Inferior parietal cortex (tissue), 1 donor: ENCODE results near the gene OXT.
"Not testable (repeated sequence)": the region's sequence is repeated elsewhere in the genome, so short reads cannot be mapped to it uniquely, and the experiment has no call there.

Source experiments
- DNase-seq: peaks from one replicate; pipeline ENCODE4 v3.0.0-alpha.2; 2016; ENCODE audit errors: extremely low spot score

Gene OXT

DNA sequence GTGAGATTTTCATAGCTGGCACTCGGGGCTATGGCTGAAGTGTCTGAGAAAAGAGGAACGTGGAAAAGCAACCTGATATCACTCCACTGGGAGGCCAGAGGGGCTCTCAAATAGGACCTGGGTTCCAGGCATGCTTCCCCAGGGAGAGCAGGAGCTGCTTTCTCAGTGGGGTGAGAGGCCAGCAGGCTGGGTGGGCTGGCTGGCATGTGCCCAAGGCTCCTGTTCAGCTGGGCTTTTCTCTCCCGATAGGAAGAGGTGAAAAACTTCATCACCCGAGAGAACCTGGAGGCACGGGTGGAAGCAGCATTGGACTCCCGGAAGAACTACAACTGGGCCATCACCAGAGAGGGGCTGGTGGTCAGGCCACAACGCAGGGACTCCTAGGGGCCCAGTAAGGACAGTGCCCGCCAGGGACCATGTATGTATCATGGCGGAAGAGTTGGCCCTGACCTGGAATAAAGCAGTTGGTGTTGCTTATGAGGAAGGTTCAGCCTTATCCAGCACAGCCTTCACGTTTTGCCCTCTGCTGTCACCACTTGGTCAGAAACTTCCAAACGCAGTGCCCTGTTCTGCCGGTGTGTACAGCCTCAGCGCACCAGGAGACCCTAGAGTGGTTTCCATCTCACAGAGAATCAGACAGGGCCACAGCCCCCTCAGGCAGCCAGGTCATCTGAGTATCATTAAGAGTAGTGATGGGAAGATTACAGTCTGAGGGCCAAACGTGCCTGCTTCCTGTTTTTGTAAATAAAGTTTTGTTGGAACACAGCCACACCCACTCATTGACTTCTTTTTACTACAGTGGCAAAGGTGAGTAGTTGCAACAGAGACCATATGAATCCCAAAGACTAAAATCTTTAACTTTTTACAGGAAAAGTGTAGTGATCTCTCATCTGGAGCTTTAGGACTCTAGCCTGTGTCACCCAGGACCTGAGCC, 23.7 kb upstream of the OXT start:
- DNase-seq = no peak

DNA sequence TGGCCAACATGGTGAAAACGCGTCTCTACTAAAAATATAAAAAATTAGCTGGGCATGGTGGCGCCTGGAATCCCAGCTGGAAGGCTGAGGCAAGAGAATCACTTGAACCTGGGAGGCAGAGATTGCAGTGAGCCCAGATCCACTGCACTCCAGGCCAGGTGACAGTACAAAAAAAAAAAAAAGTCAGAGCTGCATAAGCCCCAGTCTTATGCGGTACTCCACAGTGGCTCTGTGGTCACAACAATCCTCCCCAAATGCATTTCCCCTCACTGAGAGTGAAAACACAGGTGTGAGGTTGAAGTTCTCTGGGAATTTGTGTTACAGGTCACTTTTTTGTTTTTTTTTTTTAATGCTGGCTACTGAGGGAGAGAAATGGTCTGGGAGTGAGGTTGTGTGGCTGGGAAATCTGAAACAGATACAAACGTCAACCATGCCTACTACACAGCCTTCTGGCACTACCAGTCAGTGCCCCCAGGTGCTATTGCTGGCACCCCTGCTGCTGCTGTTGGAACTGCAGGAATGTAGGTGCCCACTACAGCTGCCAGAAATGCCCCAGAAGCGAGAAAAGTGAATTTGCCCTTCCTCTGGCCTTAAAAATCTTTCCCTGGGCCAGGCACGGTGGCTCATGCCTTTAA, 19.9 kb upstream of the OXT start:
- DNase-seq = no peak

DNA sequence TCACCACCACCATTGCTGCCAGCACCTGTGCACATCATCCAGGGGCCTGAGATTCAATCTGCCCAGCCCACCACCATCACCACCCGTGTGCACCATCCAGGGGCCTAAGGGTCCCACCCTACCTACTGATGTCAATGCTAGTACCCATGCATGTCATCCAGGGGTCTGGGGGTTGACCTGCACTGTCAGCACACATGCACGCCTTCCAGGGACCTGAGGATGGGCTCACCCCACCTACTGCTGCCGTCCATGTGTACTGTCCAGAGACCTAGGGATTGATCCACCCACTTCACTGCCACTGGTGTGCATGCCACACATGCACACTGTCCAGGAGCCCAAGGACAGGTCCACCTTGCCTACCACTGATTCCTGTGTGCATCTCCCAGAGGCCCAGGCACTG, 11.9 kb upstream of the OXT start:
- no peak for DNase-seq

DNA sequence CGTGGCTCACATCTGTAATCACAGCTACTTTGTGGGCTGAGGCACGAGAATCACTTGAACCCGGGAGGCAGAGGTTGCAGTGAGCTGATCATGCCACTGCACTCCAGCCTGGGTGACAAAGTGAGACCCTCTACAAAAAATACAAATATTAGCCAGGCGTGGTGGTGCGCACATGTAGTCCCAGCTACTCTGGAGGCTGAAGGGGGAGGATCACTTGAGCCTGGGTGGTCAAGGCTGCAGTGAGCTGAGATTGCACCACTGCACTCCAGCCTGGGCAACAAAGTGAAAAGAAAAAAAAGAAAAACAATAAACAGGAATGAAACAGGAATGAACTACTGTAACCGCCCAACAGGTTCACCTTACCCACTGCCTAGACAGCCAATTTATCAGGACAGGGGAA, 7.3 kb upstream of the OXT start:
- DNase-seq = not testable (repeated sequence)

DNA sequence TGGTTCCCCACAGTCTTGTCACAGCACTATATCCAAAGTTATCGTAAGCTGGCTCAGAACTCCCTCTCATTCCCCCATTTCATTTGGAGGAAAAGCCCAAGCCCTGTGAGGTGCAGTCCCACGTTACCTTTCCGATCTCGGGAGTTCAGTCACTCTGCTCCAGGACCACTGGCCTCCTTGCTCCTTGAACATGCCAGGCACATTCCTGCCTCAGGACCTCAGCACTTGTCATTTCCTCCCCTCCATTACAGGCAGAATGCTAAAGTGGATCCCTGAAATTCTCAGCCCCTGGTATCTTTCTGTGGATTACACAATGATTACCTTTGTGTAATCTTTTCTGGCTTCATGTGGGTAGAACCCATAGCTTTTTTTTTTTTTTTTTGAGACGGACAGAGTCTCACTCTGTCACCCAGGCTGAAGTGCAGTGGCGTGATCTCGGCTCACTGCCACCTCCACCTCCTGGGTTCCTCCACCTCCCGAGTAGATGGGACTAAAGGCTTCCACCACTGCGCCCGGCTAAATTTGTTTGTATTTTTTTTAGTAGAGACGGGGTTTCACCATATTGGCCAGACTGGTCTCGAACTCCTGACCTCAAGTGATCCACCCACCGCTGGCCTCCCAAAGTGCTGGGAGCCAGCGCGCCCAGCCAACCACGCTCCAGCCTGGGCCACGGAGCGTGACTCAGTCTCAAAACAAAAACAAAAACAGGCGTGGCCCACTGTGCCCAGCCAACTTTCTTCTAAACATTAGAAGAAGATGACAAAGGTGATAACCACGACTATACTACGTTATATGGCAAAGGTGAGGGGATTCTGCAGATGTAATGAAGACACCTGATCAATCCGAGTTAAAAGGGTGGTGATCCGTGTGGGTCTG, 4.0 kb upstream of the OXT start:
- no peak for DNase-seq

DNA sequence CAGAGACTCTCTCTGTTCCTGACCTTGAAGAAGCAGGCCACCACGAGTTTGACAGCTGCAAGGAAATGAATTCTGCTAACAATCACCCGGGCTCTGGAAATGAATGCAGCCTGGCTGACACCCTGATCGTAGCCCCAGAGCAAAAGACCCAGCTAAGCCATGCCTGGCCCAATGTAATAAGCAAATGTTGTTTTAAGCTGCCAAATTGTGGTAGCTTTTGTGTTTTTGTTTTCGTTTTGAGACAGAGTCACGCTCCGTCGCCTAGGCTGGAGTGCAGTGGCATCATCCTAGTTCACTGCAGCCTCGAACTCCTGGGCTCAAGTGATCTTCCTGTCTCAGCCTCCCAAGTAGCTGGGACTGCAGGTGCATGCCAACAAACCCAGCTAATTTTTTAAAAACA, 3.3 kb upstream of the OXT start:
- no peak for DNase-seq

DNA sequence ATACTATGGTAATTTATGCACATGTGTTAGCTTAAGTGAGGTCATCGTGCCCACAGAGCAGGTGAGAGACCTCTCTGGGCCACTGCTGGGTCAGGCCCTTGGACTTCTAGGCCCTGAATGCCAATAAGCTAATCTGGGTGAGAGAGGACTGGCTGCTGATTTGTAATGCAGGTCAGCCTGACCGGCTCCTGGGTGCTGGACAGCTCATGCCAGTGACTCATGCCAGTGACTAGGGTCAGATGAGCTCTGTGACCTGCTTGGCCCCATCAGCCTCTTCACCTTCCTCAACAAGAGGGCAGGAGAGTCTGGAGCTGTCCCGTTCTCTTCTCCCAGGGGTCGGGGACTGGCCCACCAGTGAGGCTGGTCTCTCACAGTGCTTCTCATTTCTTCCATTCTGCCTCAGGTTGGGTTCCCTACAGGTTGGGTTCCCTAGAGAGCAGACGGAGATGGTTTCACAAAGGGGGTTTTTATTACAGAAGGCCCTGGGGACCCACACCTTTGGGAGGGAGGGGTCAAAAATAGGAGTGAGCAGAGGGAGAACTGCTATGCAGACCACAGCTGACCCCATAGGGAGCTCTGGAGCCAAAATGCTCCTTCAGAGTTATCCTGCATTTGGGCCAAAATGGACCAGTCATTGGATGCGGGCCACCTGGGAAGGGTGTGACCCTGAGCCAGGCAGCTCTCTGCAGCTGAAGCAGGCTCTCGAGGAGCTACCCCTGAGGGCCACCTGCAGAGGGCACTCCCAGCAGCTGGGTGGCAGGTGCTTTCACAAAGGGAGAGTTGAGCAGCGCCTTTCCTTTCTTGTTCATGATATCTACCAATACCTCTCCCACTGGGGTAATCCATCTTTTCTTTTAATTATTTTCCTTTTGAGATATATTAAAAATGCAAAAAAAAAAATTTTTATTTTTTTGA, 2.2 kb upstream of the OXT start:
- no peak for DNase-seq

DNA sequence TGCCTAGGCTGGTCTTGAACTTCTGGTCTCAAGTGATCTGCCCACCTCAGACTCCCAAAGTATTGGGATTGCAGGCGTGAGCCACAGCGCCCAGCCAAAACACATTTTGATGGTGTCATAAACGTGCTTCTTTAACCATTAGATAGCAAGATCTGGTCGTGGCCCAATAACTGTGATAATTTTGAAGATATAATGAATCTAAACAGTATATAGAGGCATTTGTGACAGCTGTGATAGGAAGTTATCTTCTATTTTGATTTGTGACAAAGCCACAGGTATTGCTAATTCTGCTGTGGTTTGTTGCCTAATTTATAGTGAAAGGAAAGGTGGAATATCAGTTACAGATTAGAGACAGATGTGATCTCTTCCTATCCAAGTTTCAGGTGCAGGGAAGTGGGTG, 695 bp upstream of the OXT start:
- DNase-seq = no peak

DNA sequence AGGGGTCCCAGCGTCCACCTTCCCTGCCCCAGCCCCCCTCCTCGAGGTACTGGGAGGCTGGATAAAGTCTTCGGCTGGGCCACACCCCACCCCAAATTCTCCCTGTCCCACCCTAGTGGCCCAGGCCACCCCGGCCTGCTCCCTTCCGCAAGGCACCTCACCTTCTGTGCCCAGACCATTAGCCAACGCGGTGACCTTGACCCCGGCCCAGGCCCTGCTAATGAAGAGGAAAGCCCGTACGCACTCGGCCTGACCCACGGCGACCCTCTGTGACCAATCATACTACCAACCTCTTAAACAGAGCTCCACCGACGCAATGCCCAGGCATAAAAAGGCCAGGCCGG, 182 bp upstream of the OXT start:
- DNase-seq = no peak

DNA sequence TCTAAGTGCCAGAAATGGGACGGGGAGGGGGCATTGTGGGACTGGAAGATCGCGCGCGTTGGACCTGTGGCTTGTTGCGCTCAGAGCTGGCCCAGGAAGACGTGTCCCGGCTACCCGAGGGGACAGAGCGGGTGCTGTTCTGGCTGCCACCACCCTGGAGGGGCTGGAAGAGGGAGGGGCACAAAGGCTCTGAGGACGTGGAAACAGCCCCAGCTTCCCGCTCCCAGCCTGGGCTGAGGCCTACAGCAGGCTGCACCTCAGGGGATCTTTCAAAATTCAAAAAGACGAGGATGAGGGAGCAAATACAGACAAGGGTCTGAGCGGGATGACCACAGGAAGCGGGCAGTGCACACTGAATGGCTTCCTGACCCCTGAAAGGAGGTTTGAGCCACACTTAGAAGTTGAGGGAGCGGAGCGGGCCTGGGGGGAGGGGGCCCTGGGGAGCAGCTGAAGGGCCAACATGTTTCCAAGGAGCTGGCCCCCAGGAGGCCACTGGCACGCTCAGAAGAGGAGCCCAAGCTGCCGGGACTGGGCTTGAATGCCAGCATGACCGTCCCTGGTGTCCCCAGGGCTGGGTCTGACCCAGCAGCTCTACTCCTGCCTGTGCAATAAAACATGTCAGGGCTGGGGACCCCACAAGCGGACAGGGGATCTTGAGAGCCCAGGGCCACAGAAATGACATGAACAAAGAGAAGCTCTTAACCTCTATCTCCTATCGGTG, 1.3 kb downstream of the OXT start:
- DNase-seq = no peak

DNA sequence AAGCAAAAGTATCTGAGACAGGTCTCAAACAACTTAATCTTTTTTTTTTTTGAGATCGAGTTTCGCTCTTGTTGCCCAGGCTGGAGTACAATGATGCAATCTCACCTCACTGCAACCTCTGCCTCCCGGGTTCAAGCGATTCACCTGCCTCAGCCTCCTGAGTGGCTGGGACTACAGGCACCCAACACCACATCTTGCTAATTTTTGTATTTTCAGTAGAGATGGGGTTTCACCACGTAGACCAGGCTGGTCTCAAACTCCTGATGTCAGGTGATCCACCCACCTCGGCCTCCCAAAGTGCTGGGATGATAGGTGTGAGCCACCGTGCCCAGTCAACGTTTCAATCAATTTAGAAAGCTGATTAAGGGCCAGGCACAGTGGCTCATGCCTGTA, 1.8 kb downstream of the OXT start:
- DNase-seq = not testable (repeated sequence)

DNA sequence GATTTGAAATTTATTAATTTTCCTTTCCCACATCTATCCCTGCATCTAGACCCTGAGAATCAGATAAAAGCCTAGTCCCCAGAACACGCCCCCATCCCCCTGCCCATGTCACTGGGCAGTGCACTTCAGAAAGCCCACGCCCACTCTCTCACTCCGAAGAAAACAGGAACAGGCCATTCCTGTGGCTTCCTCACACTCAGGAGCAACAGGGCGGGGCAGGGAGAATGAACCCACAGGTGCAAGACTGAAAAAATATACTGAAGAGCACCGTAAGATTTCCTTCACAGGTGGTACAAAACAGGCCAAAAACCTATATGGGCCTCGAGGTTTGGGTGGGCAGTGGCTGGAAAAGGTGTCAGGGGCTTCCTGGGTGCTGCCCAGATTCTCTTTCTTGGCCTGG, 3.4 kb downstream of the OXT start:
- DNase-seq = no peak

DNA sequence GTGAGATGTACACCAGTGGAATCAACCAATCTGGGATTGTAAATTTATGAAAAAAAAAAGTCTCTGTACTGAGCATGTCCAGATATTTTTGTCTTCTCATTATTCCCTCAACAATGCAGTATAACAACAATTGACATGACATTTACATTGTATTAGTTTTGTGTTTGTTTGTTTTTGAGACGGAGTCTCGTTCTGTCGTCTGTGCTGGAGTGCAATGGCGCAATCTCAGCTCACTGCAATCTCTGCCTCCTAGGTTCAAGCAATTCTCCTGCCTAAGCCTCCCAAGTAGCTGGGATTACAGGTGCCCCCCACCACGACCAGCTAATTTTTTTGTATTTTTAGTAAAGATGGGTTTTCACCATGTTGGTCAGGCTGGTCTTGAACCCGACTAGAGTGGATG, 3.9 kb downstream of the OXT start:
- DNase-seq = not testable (repeated sequence)

DNA sequence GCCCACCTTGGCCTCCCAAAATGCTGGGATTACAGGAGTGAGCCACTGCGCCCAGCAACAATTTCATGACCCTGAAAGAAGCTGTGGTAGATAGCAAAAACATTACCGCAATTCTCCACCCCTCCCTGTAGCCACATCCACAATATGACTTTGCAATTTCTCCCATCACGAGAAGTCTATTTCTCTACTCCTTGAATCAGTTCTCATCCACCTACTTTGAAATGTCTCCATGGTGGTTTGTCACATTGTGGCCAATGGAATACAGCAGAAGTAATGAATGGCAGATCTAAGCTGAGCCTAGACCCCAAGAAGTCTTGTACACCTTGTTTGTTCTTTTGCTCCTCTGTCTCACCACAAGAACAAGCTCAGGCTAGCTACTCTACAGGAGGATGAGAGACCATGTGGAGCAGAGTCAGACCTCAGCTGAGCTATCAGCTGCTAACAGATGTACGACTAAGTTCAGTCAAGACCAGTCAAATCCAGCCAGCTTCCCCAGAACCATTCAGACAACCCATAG, 6.3 kb downstream of the OXT start:
- DNase-seq = no peak

DNA sequence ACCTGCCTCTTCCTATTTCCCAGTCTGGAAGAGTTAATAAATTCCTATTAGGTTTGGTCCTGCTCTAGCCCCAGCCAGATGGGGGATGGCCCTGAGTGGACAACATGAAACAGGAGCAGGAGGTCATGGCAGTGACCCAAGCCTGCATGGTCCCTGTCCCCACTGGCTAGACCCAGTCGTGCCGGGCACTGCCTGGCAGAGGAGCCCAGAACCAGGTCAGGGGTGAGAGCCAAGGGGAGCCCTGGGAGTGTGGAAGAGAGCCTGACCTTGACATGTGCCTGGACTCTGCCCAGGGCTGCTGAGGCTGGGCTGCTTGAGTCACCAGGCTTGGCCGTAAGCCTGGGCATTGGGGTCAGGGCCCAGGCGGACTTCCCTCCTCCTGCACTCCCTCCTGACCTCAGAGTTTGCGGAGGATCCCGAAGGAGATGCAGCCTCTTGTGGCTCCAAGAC, 9.5 kb downstream of the OXT start:
- no peak for DNase-seq

DNA sequence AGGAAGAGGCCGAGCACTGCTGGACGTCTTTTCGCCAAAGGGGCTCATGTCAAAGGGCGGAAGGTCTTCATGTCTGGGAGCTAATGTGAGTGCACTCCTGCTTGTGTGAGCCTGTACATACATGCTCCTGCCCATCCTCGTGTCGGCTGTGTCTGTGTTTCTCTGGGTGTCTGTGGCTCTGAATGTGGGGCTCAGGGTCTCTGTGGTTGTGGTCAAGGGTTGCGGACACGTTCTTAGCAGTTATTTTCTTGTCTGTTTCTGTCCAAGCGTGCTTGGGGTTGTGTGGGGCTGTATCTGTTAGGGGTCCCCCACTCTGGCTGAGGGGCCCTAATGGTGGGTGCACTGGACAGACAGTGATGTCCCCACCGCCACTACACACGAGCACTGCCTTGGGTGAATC, 10.2 kb downstream of the OXT start:
- DNase-seq = no peak

DNA sequence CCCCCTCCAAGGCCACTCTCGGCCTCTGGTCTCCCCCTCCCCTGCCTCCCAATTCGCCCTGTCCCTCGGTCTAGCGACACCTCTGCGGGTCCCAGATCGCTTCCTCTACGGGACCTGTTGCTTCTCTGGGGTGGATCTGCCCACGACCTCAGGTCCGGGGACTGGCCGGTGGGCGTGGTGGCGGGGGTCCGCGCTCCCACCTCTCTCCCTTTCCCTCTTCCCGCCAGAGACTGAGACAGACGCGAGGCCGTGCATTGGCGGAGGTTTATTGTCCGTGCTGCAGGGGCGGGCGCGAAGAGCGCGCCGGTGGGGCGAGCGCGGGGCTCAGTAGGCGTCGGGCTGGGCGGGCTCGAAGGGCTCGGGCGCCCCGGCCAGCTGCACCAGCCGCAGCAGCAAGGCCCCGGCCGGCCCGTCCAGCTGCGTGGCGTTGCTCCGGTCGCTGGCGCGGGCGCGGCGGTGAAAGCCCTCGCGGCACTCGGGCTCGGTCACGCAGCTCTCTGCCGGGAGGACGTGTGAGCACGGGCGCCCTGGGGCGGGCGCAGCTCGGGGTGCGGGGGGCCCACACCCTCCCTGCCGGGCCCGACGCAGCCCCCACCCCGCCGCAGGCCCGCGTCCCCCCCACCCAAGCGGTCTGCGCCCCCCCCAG, 11.0 kb downstream of the OXT start:
- DNase-seq = no peak

DNA sequence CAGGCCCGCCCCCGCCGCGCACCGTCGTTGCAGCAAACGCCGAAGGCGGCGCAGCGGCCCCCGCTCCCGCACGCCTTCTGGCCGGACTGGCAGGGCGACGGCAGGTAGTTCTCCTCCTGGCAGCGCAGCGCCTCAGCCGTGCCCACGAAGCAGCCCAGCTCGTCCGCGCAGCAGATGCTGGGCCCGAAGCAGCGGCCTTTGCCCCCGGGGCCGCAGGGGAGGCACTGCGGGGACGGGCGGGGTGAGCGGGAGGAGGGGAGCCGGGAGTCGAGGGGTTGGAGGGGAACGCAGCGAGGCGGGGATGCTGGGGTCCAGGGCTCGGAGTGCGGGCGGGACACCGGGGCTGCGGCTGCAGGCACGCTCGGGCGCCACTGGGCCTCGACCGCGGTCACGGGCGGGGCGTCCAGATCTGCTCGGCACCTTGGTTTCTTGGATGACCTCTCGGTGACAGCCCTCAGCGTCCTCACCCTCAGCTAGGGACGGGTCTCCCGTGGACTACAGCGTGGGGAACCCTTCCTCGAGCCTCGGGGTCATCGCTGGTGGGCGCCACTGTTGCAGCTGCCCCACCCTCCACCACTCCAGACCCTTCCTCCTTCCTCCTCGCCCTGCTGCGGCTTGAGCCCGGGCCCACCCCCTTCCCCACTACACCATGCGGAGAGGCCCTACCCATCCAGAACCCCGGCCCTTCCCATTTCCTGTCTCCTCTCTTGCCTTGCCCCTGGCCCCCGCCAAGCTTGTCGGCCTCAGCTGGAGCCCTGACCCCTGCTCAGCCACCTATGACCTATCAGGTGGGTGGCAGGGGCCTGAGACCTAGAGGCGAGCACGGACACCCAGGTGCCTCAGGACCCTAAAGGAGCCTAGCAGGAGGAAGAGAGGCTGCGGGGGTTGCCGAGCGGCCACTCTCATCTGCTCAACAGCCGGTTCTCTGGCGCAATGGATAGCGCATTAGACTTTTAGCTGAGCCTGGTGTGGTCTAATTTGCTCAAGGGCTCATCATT, 11.8 kb downstream of the OXT start:
- no peak for DNase-seq
